SK-N-DZ (cell line): ENCODE measurements around the gene TMEM127.
"Not testable (repeated sequence)": the region's sequence is repeated elsewhere in the genome, so short reads cannot be mapped to it uniquely, and the experiment has no call there.

Experiments
- DNase-seq: peaks from one replicate; pipeline ENCODE4 v3.0.0-alpha.2; 2015; ENCODE audit warnings: low spot score

Gene TMEM127

GRCh38 chr2:96264086-96264485 is 1.7 kb downstream of the TMEM127 start:
- DNase-seq = no peak

- DNase-seq = no peak
Observed at GRCh38 chr2:96262306-96262705, 3.5 kb downstream of the TMEM127 start.

- DNase-seq = no peak
Observed at GRCh38 chr2:96261328-96262003, 4.3 kb downstream of the TMEM127 start.

GRCh38 chr2:96260387-96261260 is 5.2 kb downstream of the TMEM127 start:
- DNase-seq = peak; percentile 47

- DNase-seq = no peak
Observed at GRCh38 chr2:96259497-96259921, 6.3 kb downstream of the TMEM127 start.

- DNase-seq = no peak
Observed at GRCh38 chr2:96258166-96259022, 7.4 kb downstream of the TMEM127 start.

- DNase-seq = not testable (repeated sequence)
Observed at GRCh38 chr2:96257744-96258143, 8.1 kb downstream of the TMEM127 start.

- DNase-seq = no peak
Observed at GRCh38 chr2:96256611-96257113, 9.1 kb downstream of the TMEM127 start.

GRCh38 chr2:96254571-96254970 is 11.2 kb downstream of the TMEM127 start:
- no peak for DNase-seq

GRCh38 chr2:96253006-96253405 is 12.8 kb downstream of the TMEM127 start:
- no peak for DNase-seq

- no peak for DNase-seq
Observed at GRCh38 chr2:96252526-96252925, 13.3 kb downstream of the TMEM127 start.

GRCh38 chr2:96251721-96252292 is 14.0 kb downstream of the TMEM127 start:
- DNase-seq = peak; percentile 51

GRCh38 chr2:96250188-96250587 is 15.6 kb downstream of the TMEM127 start:
- DNase-seq = no peak

GRCh38 chr2:96249654-96250053 is 16.1 kb downstream of the TMEM127 start:
- DNase-seq = no peak

- no peak for DNase-seq
Observed at GRCh38 chr2:96248624-96249023, 17.2 kb downstream of the TMEM127 start.

- DNase-seq = no peak
Observed at GRCh38 chr2:96247896-96248295, 17.9 kb downstream of the TMEM127 start.

GRCh38 chr2:96247009-96247408 is 18.8 kb downstream of the TMEM127 start:
- no peak for DNase-seq

- no peak for DNase-seq
Observed at GRCh38 chr2:96245609-96246390, 20.0 kb downstream of the TMEM127 start.

GRCh38 chr2:96243843-96244242 is 22.0 kb downstream of the TMEM127 start:
- no peak for DNase-seq

GRCh38 chr2:96241900-96242611 is 23.7 kb downstream of the TMEM127 start:
- no peak for DNase-seq
